ENCODE measurements around the gene PRKAR1A.

GRCh38 chr17:68567581-68567980 lies 55.4 kb downstream of the PRKAR1A start:
- no peak for TF ChIP-seq CTCF (IDR thresholded peaks at IDR 0.05)
- no peak for TF ChIP-seq POLR2A (IDR thresholded peaks at IDR 0.05)
- TF ChIP-seq POLR2AphosphoS5 (IDR thresholded peaks at IDR 0.05; ENCODE audit: insufficient read depth in 1 of 2, low read depth in 1 of 2): no peak

All from vagina (tissue), 2 donors.